ENCODE data around the gene RC3H2.

- TF ChIP-seq POLR2AphosphoS5 (IDR thresholded peaks at IDR 0.05; ENCODE audit: low read depth, low read length) (no peak), REST (IDR thresholded peaks at IDR 0.05; ENCODE audit: insufficient read depth in 1 of 2, low read depth in 2 of 2, low read length in 2 of 2) (no peak), TAF1 (IDR thresholded peaks at IDR 0.05; ENCODE audit: borderline replicate concordance, insufficient read depth, low read length) (no peak), SIN3A (IDR thresholded peaks at IDR 0.05; ENCODE audit: borderline replicate concordance, insufficient read depth, low read length) (no peak), FOXP2 (optimal IDR thresholded peaks at IDR 0.05; ENCODE audit: borderline replicate concordance, extremely low read depth, extremely low read length, insufficient read depth) (no peak)
Measured at GRCh38 chr9:122827761-122828093, 77.4 kb downstream of the RC3H2 start.
